Type B pancreatic cell (in vitro differentiated cells): ENCODE measurements around the gene PPP3CA. TPM values are rescaled to one million over a fixed set of nuclear protein-coding genes. Genes with fewer than 3 reads are reported as not detected.

Experiments
- DNase-seq: peaks from one replicate; pipeline ENCODE4 v3.0.0; 2021; ENCODE audit warnings: mixed read lengths; ENCODE audit not compliant: unreplicated experiment; ENCODE audit errors: extremely low spot score
- H3K27ac Mint-ChIP-seq: 2 replicates; pipeline ENCODE4 v1.8.0; 2021; ENCODE audit warnings: mild to moderate bottlenecking, mixed read lengths
- H3K27me3 Mint-ChIP-seq: 2 replicates; pipeline ENCODE4 v1.8.0; 2021; ENCODE audit warnings: mixed read lengths
- H3K36me3 Mint-ChIP-seq: 2 replicates; pipeline ENCODE4 v1.8.0; 2021; ENCODE audit warnings: mixed read lengths
- H3K4me1 Mint-ChIP-seq: one replicate; pipeline ENCODE4 v1.8.0; 2021; ENCODE audit warnings: mixed read lengths; ENCODE audit not compliant: unreplicated experiment
- H3K4me3 Mint-ChIP-seq: 2 replicates; pipeline ENCODE4 v1.8.0; 2021; ENCODE audit warnings: mild to moderate bottlenecking, mixed read lengths
- H3K9me3 Mint-ChIP-seq: 2 replicates; pipeline ENCODE4 v1.8.0; 2021; ENCODE audit warnings: mixed read lengths
- CTCF ChIP-seq: fragments of 200-600 bp; sonication (generic); conservative IDR thresholded peaks from 2 replicates; pipeline ENCODE4 v1.5.0; 2021; ENCODE audit warnings: antibody characterized with exemption, mild to moderate bottlenecking
- total RNA-seq: library from RNA; stranded (reverse); gene quantifications from 2 replicates; pipeline ENCODE4 v1.2.1, GENCODE V29; 2021; ENCODE audit warnings: low replicate concordance

Gene PPP3CA
- total RNA-seq, 1 donor from 2014 or later: 35.4 TPM

GRCh38 chr4:101078950-101079349 lies 268.4 kb downstream of the PPP3CA start:
- Mint-ChIP-seq H3K36me3 (peaks cover 9% of the 10 kb centered on the region), H3K27me3 (no peaks in the 10 kb centered on the region), H3K4me1 (peaks cover 4% of the 10 kb centered on the region), H3K4me3 (no peak overlapping the region), H3K27ac (no peak overlapping the region), H3K9me3 (no peaks in the 10 kb centered on the region)
- DNase-seq: no peak
- TF ChIP-seq CTCF: no peak

- Mint-ChIP-seq H3K27me3 (no peaks in the 10 kb centered on the region), H3K9me3 (no peaks in the 10 kb centered on the region)
Measured at GRCh38 chr4:101076032-101076431, 271.3 kb downstream of the PPP3CA start.

GRCh38 chr4:101075536-101075935 lies 271.8 kb downstream of the PPP3CA start:
- no peak for TF ChIP-seq CTCF
- DNase-seq: no peak
- Mint-ChIP-seq H3K9me3 (no peaks in the 10 kb centered on the region), H3K27me3 (no peaks in the 10 kb centered on the region), H3K27ac (no peak overlapping the region), H3K36me3 (peaks cover 6% of the 10 kb centered on the region), H3K4me3 (no peak overlapping the region), H3K4me1 (peaks cover 4% of the 10 kb centered on the region)

More at GRCh38 chr4:101076032-101076431, 271.3 kb downstream of the PPP3CA start:
- Mint-ChIP-seq H3K36me3 (peaks cover 6% of the 10 kb centered on the region), H3K4me3 (no peak overlapping the region), H3K27ac (no peak overlapping the region), H3K4me1 (peaks cover 4% of the 10 kb centered on the region)
- no peak for TF ChIP-seq CTCF
- no peak for DNase-seq

GRCh38 chr4:101074326-101074725 lies 273.0 kb downstream of the PPP3CA start:
- no peak overlapping the region for H3K27ac Mint-ChIP-seq
- no peaks in the 10 kb centered on the region for H3K9me3 Mint-ChIP-seq
- TF ChIP-seq CTCF: no peak
- DNase-seq: no peak
- no peak overlapping the region for H3K4me3 Mint-ChIP-seq
- no peaks in the 10 kb centered on the region for H3K27me3 Mint-ChIP-seq
- peaks cover 6% of the 10 kb centered on the region for H3K36me3 Mint-ChIP-seq
- H3K4me1 Mint-ChIP-seq: peaks cover 4% of the 10 kb centered on the region

GRCh38 chr4:101071241-101071640 lies 276.1 kb downstream of the PPP3CA start:
- Mint-ChIP-seq H3K36me3 (peaks cover 6% of the 10 kb centered on the region), H3K27ac (no peak overlapping the region), H3K27me3 (no peaks in the 10 kb centered on the region), H3K9me3 (no peaks in the 10 kb centered on the region), H3K4me1 (peaks cover 6% of the 10 kb centered on the region), H3K4me3 (no peak overlapping the region)
- TF ChIP-seq CTCF: no peak
- DNase-seq: no peak

- no peak for DNase-seq
- Mint-ChIP-seq H3K4me1 (peaks cover 6% of the 10 kb centered on the region), H3K9me3 (no peaks in the 10 kb centered on the region), H3K36me3 (no peaks in the 10 kb centered on the region), H3K27me3 (no peaks in the 10 kb centered on the region), H3K4me3 (no peak overlapping the region), H3K27ac (no peak overlapping the region)
- no peak for TF ChIP-seq CTCF
Measured at GRCh38 chr4:101068115-101068514, 279.2 kb downstream of the PPP3CA start.
